Subcutaneous preadipocyte (primary cell): Measurements from ENCODE around the gene OR1L4. TPM values are rescaled to one million over a fixed set of nuclear protein-coding genes. Genes with fewer than 3 reads are reported as not detected.

Experiments used
- total RNA-seq: library from RNA; depleted of rRNA; stranded (reverse); fragments of >200 nt; gene quantifications from 2 replicates; pipeline ENCODE4 v1.2.3, GENCODE V29; 2012

Gene OR1L4, protein sequence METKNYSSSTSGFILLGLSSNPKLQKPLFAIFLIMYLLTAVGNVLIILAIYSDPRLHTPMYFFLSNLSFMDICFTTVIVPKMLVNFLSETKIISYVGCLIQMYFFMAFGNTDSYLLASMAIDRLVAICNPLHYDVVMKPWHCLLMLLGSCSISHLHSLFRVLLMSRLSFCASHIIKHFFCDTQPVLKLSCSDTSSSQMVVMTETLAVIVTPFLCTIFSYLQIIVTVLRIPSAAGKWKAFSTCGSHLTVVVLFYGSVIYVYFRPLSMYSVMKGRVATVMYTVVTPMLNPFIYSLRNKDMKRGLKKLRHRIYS
- total RNA-seq = not detected in 2 replicates

DNA sequence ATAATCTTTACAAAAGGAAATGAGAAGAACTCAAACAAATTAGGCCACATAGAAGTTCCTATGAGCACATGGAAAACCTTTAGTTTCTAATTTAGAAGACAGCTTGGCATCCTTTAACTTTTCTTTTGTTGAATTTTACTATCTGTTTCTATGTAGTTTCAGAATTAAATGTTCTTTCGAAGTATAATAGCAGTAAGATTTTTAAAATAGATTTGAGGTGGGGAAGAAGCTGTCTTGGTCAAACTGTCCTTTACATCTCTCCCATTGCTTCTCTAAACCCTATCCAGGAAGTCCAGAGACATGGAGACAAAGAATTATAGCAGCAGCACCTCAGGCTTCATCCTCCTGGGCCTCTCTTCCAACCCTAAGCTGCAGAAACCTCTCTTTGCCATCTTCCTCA, at the start of gene OR1L4:
Gene OR1L4, plus strand, starts transcription at position 301 of the 400 bp plus-strand sequence. Its CDS starts 0 bp downstream, at position 301.

DNA sequence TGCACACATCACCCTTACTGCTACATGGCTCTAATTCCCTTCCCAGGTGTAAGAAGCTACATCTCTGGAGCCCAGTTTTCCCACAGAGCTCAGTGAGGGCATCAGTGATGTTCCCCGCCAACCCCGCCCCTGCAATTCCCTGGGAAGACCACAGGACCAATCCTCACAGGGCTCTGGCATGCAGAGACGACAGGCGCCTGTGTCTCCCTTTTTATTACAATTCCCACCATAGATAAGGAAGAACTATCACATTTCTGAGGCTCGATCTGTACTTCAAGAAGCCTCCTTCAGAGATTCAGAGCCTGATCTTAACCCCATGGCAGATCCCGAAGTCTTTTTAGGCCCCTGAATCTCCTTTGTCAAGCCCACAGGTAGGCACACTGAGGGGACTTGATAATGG, 18.2 kb downstream of the OR1L4 start, which contains the start of gene OR1L6:
Gene OR1L6, plus strand, starts transcription at position 301 of the 400 bp plus-strand sequence. CDS start 7,545 bp downstream, outside the sequence.

Other genes with a start within 250 kb of the OR1L4 start
- gene OR1J1, start 246.1 kb upstream of the OR1L4 start, total RNA-seq = not detected in 2 replicates
- gene OR1J2, start 213.2 kb upstream of the OR1L4 start, total RNA-seq = 0.20 and 0.73 TPM in 2 replicates
- gene OR1J4, start 204.8 kb upstream of the OR1L4 start, total RNA-seq = not detected in 2 replicates
- gene OR1N1, start 196.7 kb upstream of the OR1L4 start, total RNA-seq = not detected in 2 replicates
- under 0.01 and 0.20 TPM in 2 replicates for gene OR1N2, start 170.9 kb upstream of the OR1L4 start, total RNA-seq
- gene OR1L8, start 140.6 kb upstream of the OR1L4 start, total RNA-seq = not detected in 2 replicates
- gene OR1Q1, start 109.3 kb upstream of the OR1L4 start, total RNA-seq = not detected in 2 replicates
- gene OR1B1, start 66.4 kb upstream of the OR1L4 start, total RNA-seq = not detected in 2 replicates
- not detected in 2 replicates for gene OR1L1, start 62.3 kb upstream of the OR1L4 start, total RNA-seq
- gene OR1L3, start 48.9 kb upstream of the OR1L4 start, total RNA-seq = not detected in 2 replicates
- gene OR1L6, start 18.3 kb downstream of the OR1L4 start, total RNA-seq = not detected in 2 replicates
- not detected in 2 replicates for gene OR5C1, start 64.9 kb downstream of the OR1L4 start, total RNA-seq
- gene OR1K1, start 76.1 kb downstream of the OR1L4 start, total RNA-seq = not detected in 2 replicates
- gene PDCL, start 104.6 kb downstream of the OR1L4 start, total RNA-seq = 20.9 and 23.1 TPM in 2 replicates
- 20.6 and 31.5 TPM in 2 replicates for gene RC3H2, start 181.4 kb downstream of the OR1L4 start, total RNA-seq
- gene ZBTB6, start 189.3 kb downstream of the OR1L4 start, total RNA-seq = 7.3 and 9.6 TPM in 2 replicates
- 2.6 and 3.3 TPM in 2 replicates for gene ZBTB26, start 207.5 kb downstream of the OR1L4 start, total RNA-seq
- gene RABGAP1, start 217.0 kb downstream of the OR1L4 start, total RNA-seq = 33.0 and 33.4 TPM in 2 replicates